NCI-H345 treated with DMSO at 0.1 percent for 48 hours (cell line): ENCODE results near the gene TMEM171.

Source experiments
- DNase-seq: peaks from one replicate; lab custom pipeline; 2025; ENCODE audit not compliant: unreplicated experiment; lab: John Stamatoyannopoulos, UW

The TMEM171 gene

DNA sequence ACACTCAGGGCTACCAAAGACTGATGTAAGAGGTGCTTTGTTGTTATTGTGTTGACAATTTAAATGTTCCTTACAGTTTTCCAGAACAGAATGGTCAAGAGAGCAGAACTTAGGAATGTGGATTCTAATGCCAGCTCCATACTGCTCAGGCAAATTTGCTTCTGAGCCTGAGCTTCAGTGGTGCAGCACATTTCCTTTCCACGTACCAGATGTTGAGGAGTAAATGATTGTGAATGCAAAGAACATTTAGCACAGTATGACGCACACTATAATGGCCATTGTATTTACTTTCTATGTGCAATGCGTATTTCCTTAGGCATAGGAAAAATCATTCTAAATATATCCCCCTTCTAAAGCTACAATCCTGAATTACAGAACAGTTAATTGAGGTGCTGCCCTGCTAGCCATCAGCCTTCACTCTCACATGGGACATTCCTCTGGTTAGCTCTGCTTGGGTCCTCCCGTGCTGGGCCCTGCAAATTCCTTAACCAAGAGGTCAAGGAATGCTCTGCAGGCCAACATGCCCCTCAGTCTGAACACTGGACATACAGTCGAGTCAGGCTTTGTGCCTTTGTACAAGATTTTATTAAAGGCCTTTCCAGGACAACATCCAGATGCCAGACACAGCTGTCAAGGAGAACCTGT lies 31.5 kb downstream of the TMEM171 start:
- DNase-seq = no peak

DNA sequence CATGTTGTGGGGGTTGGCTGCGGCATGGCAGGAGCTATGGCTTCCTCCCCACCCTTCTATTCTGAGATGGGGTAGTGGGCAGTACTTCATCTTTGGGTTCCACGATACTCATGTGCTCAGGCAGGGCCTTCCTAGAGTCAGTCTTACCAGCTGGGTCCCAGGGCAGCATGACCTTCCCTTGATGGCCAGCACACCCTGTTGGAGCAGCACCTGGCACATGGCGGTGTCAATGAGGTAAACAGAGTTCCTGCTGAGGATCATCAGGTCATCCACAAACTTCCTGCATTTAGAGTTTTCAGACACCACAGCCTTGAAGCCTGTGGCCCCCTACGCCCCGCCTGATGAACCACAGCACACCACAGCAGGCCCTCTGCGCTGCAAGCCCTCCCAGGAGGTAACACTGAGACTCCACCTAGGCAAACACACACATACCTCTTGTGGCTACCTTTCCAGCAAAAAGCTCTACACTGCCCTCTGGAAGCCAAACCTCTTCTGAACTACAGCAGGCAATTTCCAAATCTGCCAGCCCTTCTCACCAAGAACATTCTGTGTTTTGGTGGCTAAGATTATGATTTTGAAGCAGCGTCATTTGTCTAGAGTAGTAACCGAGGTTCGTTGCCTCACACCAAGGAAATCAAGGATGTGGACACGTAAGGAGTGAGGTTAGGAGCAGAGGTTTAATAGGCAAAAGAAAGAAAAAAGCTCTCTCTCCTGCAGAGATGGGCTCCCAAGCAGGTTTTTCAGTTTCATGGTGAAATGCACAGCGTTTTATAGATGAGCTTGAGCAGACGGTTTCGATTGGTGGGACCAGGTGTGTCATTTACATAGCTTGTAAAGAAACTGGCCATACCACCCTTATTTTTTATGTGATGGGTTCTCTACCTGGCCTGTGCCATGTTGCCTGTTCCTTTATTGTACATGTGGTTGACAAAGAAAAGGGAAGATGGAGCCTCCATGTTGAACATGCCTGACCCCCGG lies 32.3 kb downstream of the TMEM171 start:
- peak; percentile 8 for DNase-seq

DNA sequence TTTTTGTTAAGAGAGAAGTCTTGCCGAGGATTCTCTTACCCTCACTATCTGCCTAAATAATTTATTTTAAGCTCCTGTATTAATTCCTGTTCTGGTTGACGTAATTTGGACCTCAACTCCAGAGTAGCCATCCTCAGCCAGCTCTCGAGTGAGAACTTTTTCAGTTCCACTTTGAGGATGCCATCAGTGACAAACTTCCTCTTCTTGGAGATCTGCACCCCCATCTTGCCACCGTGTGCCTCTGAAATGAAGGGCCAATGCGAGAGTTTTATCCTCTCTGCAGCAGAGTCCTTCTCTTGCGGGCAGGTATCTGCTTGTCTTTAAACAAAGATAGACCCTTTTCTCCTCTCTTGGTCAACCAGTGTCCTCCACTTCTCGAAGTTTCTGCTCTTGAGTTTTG lies 33.1 kb downstream of the TMEM171 start:
- DNase-seq = no peak

DNA sequence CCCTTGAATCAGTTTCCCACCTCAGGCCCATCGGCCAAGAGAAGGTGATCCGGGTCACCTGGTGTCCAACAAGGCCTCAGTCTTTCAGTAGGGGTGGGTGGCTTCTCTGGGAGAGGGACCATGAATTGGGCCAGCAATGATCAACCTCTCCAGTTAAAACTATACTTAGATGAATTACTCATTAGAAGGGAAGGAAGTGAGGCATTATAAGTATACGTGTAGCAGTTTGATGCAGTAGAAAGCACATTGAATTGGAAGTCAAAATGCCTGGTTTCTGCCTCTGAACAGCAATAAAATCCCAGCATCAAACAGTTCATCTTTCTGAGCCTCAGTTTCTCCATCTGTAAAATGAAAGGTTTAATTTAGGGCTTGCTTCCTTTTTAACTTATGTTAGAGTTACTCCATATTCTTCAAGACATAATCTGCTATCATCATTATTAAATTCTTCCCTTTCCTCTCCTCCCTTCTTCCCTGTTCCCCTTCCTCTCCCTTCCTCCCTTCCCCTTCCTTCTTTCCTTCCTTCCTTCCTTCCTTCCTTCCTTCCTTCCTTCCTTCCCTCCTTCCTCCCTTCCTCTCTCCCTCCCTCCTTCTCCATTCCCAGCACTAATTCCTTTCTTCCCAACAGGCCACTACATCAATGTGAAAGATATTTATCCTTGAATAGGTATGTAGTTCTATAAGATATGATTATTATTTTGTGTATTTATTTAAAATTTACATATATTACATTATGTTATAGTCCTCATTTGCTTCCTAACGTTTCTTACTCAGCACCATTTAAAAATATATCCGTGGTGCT lies 34.0 kb downstream of the TMEM171 start:
- DNase-seq = no peak

DNA sequence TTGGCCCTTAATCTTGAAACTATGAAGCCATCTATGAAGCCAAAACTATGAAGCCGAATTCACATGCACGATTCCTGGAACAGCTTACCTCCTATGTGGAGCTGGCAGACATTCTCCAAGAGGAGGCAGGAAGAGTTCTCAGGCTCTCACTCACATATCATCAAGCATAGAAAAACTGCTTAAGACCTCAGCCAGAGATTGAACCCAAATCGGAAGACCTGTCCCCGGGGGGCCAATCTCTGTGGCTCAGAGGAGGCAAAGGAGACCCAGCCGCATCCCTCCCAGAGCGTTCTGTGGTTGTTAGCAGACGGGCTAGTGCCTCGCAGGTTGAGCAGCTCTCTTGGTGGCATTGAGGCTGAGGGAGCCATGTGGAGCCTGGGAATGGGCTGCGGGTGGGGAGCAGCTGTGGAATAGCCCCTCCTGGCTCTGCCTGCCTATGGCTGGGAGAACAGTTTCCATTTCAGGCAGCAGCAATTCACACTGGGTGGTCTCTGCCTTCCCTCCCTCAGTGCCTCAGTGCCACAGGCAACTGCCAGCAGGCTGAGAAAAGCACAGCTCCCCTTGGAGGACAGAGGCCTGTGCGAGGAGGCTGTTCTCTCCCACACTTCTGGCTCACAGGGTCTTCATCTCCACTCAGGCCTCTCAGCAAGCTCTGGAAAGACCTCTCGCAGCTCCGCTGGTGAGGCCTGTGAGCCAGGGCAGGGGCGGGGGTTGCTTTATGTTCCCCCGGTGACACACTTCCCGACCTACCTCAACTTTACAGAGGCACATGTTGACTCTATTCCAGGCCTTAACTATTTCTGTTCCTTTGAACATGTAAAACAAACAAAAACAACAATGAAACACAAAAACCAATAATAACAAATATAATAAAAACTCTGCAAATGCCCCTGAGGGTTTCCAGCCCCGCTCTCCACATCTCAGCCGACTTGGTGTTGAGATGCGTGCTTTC lies 35.2 kb downstream of the TMEM171 start:
- DNase-seq = no peak

DNA sequence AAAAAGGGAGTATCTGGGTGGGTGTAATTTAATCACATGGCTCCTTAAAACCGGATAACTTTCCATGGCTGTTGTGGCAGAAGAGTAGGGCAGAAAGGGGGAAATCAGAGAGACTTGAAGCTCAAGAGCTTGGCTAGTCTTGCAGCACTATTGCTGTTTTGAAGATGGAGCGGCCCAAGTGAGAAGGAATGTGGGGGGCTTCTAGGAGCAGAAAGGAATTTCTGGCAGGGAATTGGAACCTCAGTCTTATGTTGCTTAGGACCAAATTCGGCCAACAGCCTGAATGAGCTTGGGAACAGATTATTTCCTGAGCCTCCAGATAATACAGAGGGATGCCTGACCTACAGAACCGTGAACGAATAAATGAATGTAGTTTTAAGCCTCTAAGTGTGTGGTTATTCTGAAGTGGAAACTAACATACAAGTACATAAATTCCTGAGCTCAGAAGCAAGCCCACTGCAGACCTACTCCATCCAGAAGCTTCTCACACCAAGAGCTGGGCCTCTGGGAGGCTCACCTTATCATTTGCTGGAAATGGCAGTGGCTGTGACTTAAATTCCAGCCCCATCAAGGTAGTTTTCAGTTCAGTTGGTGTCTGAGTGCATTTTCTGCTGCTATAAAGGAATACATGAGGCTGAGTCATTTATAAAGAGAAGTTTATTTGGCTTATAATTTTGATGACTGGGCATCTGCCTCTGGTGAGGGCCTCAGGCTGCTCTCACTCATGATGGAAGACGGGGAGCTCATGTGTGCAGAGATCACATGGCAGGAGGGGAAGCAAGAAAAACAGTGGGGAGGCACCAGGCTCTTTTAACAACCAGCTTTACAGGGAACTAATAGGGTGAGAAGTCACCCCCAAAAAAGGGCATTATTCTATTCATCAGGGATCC lies 37.3 kb downstream of the TMEM171 start:
- no peak for DNase-seq

DNA sequence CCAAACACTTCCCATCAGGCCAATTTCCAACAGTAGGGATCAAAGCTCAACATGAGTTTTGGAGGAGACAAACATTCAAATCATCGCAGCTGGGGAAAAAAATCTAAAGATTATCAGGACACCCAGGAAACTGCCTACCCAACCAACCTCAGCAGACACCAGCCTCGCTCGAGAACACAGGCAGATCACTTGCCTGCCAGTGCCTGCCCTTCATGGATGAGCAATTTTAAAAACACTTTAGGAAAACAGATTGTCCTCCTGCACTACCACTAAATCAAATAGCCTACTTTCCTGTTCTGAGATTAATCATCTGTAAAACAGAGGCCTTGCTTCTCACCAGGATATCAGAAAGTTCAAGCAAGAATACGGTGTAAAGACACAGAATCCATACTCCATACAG lies 37.9 kb downstream of the TMEM171 start:
- peak; percentile 37 for DNase-seq

DNA sequence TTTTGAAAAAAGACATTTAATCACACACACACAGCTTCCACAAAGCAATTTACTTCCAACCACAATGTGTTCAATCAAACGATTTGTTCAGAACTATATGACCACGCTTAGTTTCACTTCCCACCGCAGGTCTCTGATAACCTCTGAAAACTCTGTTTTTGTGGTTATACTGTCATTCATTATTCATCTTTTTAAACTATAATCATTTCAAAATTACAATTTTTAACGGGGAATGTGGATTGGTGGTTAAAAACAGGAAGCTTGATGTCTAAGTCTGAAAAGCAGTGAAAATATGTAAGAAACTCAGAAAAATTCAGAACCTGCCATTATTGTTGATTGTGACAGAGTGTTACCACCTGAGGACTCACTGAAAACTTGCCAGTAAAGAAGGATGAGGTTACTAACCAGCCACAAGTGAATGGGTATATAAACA lies 39.9 kb downstream of the TMEM171 start:
- DNase-seq = no peak

DNA sequence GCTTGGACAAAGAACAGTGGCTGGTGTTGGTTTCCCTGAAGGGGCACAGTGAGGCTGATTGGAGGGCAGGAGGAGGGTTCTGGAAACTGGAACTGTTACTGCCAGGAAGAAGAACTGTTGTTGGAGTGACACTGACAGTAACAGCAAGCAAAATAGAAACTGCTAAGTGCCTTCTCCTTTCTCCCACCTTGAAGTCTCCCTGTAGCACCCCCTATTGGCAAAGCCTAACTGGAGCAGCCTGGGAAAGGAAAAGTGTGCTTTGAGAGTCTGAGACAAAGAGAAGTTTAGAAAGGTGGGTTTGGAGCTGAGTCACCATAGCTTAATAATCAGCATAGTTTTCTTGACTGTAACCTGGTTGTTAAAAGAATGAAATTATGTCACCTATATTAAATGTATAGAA lies 50.1 kb downstream of the TMEM171 start:
- no peak for DNase-seq

DNA sequence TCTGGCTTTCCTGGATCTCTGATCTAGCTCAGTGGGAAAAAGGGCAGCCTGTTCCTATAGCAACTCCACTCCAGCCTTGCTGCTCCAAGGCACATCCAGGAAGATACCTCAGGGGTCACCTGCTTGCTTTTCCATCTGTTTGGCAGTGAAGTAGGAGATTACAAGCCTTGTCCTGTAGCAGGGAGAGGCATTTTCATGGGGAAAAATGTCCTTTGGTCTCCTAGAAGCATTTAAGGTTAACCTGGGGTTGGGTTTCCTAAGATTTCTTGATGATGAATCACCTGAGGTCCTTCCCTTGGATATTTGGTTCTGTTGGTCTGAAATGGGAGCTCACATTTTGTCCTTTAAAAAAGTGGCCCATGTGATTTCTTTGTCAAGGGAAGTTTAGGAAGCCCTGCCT lies 51.1 kb downstream of the TMEM171 start:
- DNase-seq = no peak

DNA sequence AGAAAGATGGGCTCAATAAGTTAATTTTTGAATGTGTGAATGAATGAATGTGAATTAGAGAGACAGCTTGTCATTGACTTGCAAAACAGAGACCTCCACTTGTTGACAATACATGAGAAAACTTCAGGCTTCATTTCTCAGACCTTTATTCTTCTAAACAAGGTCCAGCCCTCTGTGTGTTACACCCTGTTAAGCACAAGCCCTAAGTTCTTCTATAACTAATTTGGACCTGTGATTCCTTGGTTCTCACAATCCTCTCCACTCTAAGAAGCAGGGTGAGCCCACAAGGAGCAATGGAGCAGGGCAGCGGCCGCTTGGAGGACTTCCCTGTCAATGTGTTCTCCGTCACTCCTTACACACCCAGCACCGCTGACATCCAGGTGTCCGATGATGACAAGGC lies 52.6 kb downstream of the TMEM171 start, which contains the start of gene TMEM174:
Gene TMEM174, plus strand, starts transcription at position 243 of the 400 bp plus-strand sequence. Its CDS starts 51 bp downstream, at position 294.
- no peak for DNase-seq

DNA sequence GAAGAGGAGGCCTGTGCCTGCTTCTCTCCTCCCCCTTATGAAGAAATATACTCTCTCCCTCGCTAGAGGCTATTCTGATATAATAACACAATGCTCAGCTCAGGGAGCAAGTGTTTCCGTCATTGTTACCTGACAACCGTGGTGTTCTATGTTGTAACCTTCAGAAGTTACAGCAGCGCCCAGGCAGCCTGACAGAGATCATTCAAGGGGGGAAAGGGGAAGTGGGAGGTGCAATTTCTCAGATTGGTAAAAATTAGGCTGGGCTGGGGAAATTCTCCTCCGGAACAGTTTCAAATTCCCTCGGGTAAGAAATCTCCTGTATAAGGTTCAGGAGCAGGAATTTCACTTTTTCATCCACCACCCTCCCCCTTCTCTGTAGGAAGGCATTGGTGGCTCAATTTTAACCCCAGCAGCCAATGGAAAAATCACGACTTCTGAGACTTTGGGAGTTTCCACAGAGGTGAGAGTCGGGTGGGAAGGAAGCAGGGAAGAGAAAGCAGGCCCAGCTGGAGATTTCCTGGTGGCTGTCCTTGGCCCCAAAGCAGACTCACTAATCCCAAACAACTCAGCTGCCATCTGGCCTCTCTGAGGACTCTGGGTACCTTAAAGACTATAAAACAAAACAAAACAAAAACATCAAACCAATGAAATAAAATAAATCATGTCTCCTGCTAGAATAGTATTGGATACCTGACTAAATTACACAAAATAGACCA lies 53.9 kb downstream of the TMEM171 start:
- no peak for DNase-seq

DNA sequence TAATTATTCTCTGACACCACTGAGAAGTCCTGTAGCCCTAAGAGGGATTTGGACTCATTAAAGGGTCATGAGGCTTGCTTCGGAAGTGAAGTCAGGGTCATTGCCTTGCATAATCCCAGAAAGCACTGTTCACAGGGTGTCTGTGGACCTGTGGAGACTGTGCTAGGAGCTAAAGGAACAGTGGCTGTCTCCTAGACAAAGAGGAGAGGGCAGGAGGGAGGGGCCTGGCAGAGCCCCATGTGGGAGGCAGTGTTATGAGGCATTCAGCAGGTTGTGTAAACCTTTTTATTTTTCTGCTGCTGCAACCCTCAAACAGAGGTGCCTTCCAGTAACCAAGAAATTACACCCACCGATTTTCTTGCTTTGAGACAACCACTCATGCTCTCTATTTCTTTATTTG lies 55.9 kb downstream of the TMEM171 start:
- no peak for DNase-seq

DNA sequence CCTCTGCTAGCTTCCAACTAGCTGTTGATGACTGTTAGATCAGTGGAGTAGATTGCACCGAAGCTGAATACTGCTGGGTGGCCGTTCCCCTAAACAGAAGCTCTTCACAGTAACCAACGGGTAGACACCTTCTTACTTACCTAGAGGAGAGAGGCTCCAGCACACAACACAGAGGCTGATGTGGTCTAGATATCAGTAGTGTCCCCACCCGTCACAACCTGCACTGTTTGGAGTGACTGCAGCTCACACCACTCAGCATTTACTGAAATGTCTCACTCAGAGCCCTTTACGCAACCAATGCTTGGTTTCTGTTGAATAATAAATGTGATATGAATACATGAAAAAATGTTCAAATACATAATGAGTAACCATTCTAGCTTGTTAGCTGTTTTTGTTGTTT lies 57.9 kb downstream of the TMEM171 start:
- DNase-seq = no peak

DNA sequence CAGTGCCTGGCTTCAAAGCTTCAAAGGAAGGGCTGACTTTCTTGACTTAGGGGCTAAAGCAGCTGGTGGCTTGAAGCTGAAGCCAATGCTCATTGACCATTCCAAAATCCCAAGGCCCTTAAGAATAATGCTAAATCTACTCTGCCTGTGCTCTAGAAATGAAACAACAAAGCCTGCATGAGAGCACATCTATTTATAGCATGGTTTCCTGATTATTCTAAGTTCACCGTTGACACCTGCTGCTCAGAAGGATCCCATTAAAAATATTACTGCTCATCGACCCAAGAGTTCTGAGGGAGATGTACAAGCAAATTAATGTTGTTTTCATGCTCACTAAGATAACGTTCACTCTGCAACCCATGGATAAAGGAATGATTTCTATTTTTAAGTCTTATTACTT lies 59.4 kb downstream of the TMEM171 start:
- DNase-seq = no peak

DNA sequence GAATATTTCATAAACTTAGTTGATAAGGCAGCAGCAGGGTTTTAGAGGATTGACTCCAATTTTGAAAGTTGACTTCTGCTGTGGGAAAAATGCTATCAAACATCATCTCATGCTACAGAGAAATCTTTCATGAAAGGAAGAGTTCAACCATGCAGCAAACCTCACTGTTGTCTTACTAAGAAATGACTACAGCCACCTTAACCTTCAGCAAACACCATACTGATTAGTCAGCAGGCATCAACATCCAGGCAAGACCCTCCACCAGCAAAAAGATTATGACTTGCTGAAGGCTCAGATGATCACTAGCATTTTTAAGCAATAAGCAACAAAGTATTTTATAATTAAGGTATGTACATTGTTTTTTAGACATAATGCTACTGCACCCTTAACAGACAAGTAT lies 60.2 kb downstream of the TMEM171 start:
- no peak for DNase-seq
